ENCODE measurements around the gene TIMP3.
"Not testable (repeated sequence)": the region's sequence is repeated elsewhere in the genome, so short reads cannot be mapped to it uniquely, and the experiment has no call there.

TIMP3 gene

GRCh38 chr22:32858957-32859356, 57.5 kb downstream of the TIMP3 start:
- no peak for DNase-seq

GRCh38 chr22:32859743-32860142, 58.2 kb downstream of the TIMP3 start:
- DNase-seq: no peak

- no peak for DNase-seq
These were observed 59.8 kb downstream of the TIMP3 start for GRCh38 chr22:32861330-32861729.

DNA sequence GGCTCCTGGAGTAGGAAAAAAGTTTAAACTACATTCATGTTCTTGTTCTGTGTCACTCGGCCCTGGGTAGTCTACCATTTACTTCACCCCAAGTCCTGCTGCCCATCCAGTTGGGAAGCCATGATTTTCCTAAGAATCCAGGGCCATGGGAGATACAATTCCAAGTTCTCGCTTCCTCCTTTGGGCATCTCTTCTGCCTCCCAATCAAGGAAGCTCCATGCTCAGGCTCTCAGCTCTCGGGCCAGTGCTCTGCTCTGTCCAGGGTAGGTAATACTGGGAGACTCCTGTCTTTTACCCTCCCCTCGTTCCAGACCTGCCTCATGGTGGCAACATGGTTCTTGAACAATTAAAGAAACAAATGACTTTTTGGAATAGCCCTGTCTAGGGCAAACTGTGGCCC, 60.6 kb downstream of the TIMP3 start:
- no peak for DNase-seq

- DNase-seq: no peak
These were observed 61.6 kb downstream of the TIMP3 start for GRCh38 chr22:32862936-32863661.

DNA sequence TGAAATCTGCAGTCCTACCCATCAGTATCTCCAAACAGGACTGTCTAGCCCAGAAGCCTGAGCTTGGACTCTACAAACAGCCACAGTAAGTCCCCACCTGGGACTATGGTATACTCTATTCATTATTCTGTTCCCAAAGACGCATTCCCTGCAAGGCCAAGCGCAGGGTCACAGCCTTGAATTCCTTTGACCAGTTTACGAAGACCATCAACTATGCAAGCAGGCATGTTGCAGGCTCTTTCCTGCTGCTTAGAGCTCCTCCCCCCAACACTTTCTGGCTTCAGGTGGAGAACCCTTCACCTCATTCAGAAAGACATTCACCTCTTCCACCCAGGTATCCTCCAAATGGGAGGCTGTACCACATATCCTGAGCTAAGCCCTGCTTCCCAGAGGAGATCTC, 62.5 kb downstream of the TIMP3 start:
- DNase-seq: no peak

GRCh38 chr22:32864596-32864995, 63.1 kb downstream of the TIMP3 start:
- no peak for DNase-seq

DNA sequence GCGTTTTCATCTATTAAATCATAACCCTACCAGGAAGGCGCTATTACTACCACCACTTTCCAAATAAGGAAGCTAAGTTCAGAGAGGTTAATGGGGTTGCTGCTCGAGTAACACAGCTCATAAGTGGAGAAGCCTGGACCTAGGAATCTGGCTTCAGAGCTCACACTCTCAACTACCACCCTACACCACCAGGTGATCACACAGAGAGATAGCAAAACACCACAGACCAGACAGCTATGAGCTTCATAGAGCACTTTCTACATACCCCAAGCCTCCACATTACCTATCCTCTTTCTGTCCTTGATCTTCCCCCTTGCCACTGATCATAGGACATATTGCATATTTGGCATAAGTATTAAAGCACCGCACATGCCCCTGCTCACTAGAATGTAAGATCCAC, 65.4 kb downstream of the TIMP3 start:
- no peak for DNase-seq

- no peak for DNase-seq
These were observed 67.4 kb downstream of the TIMP3 start for GRCh38 chr22:32868946-32869345.

DNA sequence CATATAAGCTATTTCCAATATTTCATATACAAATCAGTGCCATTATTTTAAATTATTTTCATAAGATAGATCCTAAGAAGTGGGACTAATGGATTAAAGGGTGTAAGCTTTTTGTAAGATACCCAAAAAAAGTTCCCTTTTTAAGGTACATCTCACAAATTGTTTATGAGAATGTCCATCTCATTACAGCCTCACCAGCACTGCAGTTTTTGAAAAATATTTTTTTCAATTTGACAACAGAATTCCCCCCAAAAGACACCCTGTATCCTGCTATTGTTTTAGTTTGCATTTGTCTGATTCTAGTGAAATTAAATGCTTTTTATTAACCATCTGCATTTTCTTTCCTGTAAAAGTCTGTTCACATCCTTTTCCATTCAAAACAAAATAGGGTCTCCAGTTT, 69.0 kb downstream of the TIMP3 start:
- no peak for DNase-seq

- not testable (repeated sequence) for DNase-seq
These were observed 72.1 kb downstream of the TIMP3 start for GRCh38 chr22:32873604-32874003.

DNA sequence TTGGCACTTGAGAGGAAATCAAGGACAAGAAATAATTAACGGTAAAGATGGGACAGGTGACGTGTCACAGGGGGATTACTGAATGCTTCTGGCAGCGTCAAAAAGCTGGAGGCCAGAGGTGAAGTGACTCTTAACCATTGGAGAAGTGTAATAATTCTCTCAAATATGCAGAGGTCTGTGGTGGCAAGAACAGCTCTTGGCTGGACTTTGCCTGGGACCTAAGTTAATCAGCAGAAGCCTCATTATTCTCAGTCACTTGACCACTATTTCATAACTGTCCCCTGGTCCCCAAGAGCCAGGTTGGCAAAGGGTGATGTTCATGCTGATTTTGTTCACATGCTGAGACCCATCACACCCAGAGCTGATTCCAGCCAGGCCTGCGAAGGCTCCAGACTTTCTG, 72.9 kb downstream of the TIMP3 start:
- DNase-seq: no peak

DNA sequence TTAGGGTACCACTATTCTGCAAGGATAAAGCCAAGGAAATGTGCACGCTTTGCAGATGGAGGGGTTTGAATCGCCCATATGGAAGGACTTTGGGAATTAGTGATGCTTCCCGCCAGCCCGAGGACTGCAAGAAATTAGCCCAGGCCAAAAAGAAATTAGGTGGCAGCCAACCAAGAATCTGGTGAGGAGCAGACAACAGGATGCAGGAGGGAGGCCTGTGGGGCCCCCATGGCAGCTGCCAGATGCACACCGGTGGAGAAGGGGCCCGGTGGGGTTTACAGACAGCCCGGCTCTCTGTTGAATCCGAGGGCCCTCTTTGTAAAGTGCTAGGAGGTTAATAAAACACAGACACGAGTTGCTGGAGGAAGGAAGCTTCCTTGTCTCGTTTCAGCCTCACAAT, 73.5 kb downstream of the TIMP3 start:
- no peak for DNase-seq

DNA sequence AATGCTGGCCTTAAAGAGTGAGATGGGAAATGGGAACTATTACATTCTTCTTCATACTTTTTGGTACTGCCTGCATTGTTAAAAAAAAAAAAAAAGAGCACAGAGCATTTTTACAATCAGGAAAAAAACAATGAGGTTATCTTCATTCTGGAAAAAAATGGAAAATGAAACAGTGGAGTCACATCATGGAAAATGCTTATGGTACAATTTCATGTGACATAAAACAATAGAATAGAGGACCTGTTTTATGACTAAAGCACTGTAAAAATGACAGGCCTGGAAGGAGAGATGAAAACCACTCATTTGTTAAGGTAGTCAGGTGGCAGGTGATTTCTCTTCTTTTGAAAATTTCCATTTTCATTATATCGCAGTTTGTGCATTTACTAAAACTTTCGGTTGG, 75.0 kb downstream of the TIMP3 start:
- DNase-seq: no peak

GRCh38 chr22:32877196-32877595, 75.7 kb downstream of the TIMP3 start:
- DNase-seq: no peak

DNA sequence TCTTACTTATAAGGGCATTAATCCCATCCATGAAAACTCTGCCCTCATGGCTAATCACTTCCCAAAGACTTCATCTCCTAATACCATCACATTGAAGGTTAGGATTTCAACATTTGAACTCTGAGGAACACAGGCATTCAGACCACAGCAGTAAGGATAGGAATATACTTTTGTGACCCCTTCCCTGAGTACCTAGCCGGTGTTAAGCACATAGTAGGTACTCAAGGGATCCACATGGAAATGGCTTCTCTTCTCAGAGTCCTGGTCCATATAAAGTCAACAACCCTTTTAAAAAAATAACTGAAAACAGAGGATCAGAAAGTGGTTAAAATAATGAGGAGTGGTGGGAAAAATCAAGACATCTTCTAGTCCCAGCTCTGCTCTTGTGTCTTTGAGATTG, 78.0 kb downstream of the TIMP3 start:
- no peak for DNase-seq

GRCh38 chr22:32880061-32880460, 78.6 kb downstream of the TIMP3 start:
- no peak for DNase-seq

- no peak for DNase-seq
These were observed 79.0 kb downstream of the TIMP3 start for GRCh38 chr22:32880505-32880892.

DNA sequence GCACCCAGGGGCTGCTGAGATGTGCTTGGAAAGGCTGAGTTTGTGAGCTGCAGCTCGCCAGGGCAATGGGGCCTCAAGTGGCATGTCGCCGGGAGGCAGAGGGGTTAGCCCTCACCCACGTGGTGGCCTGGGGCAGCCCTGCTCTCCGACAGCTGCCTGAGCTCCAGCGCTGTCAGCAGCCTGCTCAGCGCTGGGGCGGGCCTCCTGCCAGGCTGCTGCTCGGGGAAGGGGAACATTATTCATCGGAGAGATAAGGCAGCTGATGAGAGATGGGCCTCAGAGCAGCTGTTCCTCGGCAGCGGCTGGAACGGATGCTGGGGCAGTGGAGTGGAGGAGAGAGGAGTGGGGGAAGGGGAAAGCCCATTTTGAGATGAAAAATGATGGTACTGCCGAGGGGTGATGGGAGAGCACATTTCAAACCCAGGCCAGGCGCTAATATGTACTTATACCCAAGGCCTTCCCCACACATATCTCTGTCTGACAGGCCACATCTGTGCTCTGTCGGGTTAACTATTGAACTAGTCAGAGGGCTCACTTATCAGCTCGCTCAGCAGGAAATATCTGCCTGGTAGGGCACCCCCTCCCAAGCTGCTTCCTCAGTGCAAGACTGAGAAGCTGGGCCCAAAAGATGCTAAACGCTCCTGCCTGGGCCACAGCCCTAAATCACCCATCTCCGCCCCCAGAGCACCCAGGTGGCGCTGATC, 79.5 kb downstream of the TIMP3 start:
- no peak for DNase-seq

- no peak for DNase-seq
These were observed 80.9 kb downstream of the TIMP3 start for GRCh38 chr22:32882360-32882755.

GRCh38 chr22:32882774-32883530, 81.4 kb downstream of the TIMP3 start:
- DNase-seq: no peak

GRCh38 chr22:32887324-32887980, 85.9 kb downstream of the TIMP3 start:
- DNase-seq: no peak

GRCh38 chr22:32888976-32889375, 87.5 kb downstream of the TIMP3 start:
- no peak for DNase-seq

DNA sequence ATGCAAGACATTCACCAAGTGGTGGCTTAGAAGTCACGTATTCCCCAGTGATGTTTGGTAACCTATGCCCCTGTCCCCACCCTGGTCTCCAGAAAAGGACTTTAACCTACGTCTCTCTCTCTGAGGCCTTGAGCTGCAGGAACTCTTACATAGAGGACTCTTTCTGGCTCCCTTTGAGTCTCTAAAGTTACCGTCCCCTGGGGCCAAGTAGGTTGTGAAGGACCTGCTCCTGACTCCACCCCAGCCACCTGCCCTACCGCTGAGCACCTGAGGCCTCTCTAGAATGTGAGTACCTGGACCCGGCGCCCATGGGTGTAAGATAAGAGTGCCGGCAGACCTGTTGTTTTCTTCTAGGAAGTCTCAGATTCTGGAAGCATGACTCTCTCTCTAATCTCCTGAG, 95.4 kb downstream of the TIMP3 start:
- DNase-seq: no peak
